Measurements from ENCODE around the gene MAP3K8. TPM values are rescaled to one million over a fixed set of nuclear protein-coding genes. Genes with fewer than 3 reads are reported as not detected.
A peak's percentile ranks its signal among the peaks of the same experiment; 100 is the strongest.

Gene MAP3K8
- 10 to 100 TPM in 2 of 4 donors, 1 to 10 TPM in 2; 1.8 to 10.9 (median 8.3) TPM for polyA plus RNA-seq
- long read RNA-seq, donor 1, partial matches to known transcripts: 0 of 1 reads
- long read RNA-seq, donor 1, other reads (novel, unspliced or antisense): 0 of 1 reads
- long read RNA-seq, donor 2: 0 reads
- long read RNA-seq, donor 3: 0 reads
- long read RNA-seq, donor 4: 0 reads
- long read RNA-seq, donor 5: 0 reads
- long read RNA-seq, donor 6: 0 reads
- long read RNA-seq, donor 7: 0 reads
- long read RNA-seq, donor 8: 0 reads
- long read RNA-seq, donor 9: 0 reads
- long read RNA-seq, donor 10: 0 reads

- no peaks in the 10 kb centered on the region for H3K9me3 ChIP-seq (ENCODE audit: control insufficient read depth in 2 of 2, insufficient read depth in 1 of 2, low read depth in 1 of 2, low read length in 1 of 2)
- WGBS, 3 donors: 0 to 1% (median 0%) methylated on average over 46 to 56 of the region's 56 CpGs
- no peaks in the 10 kb centered on the region for H3K27me3 ChIP-seq (ENCODE audit: control insufficient read depth in 3 of 3, insufficient read depth in 3 of 3, low read length in 3 of 3)
- FAIRE-seq (no peak), DNase-seq (peak; percentile 84 to 94)
- peak within 1 kb of the TSS; percentile 72 to 99 (median 95) for H3K27ac ChIP-seq (ENCODE audit: low read depth in 1 of 3, low read length in 2 of 3)
- H3K4me1 ChIP-seq (ENCODE audit: control insufficient read depth in 3 of 3, insufficient read depth in 2 of 3, low read depth in 1 of 3, low read length in 2 of 3): peaks cover 0 to 33% (median 3%) of the 10 kb centered on the region in 3 donors
- H3K4me3 ChIP-seq (ENCODE audit: low read depth in 1 of 3, low read length in 3 of 3): peak within 1 kb of the TSS; percentile 59 to 86 (median 70)
- peaks cover 0 to 4% (median 0%) of the 10 kb centered on the region in 3 donors for H3K36me3 ChIP-seq (ENCODE audit: control insufficient read depth in 3 of 3, insufficient read depth in 2 of 3, low read depth in 1 of 3, low read length in 3 of 3)
These were observed at the start of gene MAP3K8 for GRCh38 chr10:30433730-30434272. MAP3K8 (plus strand) TSS chr10:30434184; CDS start chr10:30438939, 4,755 bp downstream.

GRCh38 chr10:30384701-30385201, 49.2 kb upstream of the MAP3K8 start:
- Histone ChIP-seq H3K9me3 (ENCODE audit: control insufficient read depth in 2 of 2, insufficient read depth in 1 of 2, low read depth in 1 of 2, low read length in 1 of 2) (no peaks in the 10 kb centered on the region), H3K4me3 (ENCODE audit: low read depth in 1 of 3, low read length in 3 of 3) (no peak overlapping the region), H3K4me1 (ENCODE audit: control insufficient read depth in 3 of 3, insufficient read depth in 2 of 3, low read depth in 1 of 3, low read length in 2 of 3) (no peaks in the 10 kb centered on the region), H3K27ac (ENCODE audit: low read depth in 1 of 3, low read length in 2 of 3) (no peak overlapping the region), H3K36me3 (ENCODE audit: control insufficient read depth in 3 of 3, insufficient read depth in 2 of 3, low read depth in 1 of 3, low read length in 3 of 3) (no peaks in the 10 kb centered on the region), H3K27me3 (ENCODE audit: control insufficient read depth in 3 of 3, insufficient read depth in 3 of 3, low read length in 3 of 3) (no peaks in the 10 kb centered on the region)
- WGBS, 3 donors: 36 to 62% (median 58%) methylated on average over 10 of the region's 10 CpGs
- no peak for FAIRE-seq
- DNase-seq: peak; percentile 10 to 16

GRCh38 chr10:30386801-30387588, 47.0 kb upstream of the MAP3K8 start:
- Histone ChIP-seq H3K27ac (ENCODE audit: low read depth in 1 of 3, low read length in 2 of 3) (no peak overlapping the region), H3K4me1 (ENCODE audit: control insufficient read depth in 3 of 3, insufficient read depth in 2 of 3, low read depth in 1 of 3, low read length in 2 of 3) (no peaks in the 10 kb centered on the region), H3K4me3 (ENCODE audit: low read depth in 1 of 3, low read length in 3 of 3) (no peak overlapping the region), H3K27me3 (ENCODE audit: control insufficient read depth in 3 of 3, insufficient read depth in 3 of 3, low read length in 3 of 3) (no peaks in the 10 kb centered on the region), H3K36me3 (ENCODE audit: control insufficient read depth in 3 of 3, insufficient read depth in 2 of 3, low read depth in 1 of 3, low read length in 3 of 3) (no peaks in the 10 kb centered on the region), H3K9me3 (ENCODE audit: control insufficient read depth in 2 of 2, insufficient read depth in 1 of 2, low read depth in 1 of 2, low read length in 1 of 2) (no peaks in the 10 kb centered on the region)
- DNase-seq: no peak
- WGBS, 3 donors: 85 to 93% (median 88%) methylated on average over 13 of the region's 13 CpGs
- no peak for FAIRE-seq

- Histone ChIP-seq H3K9me3 (ENCODE audit: control insufficient read depth in 2 of 2, insufficient read depth in 1 of 2, low read depth in 1 of 2, low read length in 1 of 2) (no peaks in the 10 kb centered on the region), H3K4me1 (ENCODE audit: control insufficient read depth in 3 of 3, insufficient read depth in 2 of 3, low read depth in 1 of 3, low read length in 2 of 3) (peaks cover 0 to 2% (median 0%) of the 10 kb centered on the region in 3 donors), H3K36me3 (ENCODE audit: control insufficient read depth in 3 of 3, insufficient read depth in 2 of 3, low read depth in 1 of 3, low read length in 3 of 3) (no peaks in the 10 kb centered on the region), H3K4me3 (ENCODE audit: low read depth in 1 of 3, low read length in 3 of 3) (no peak overlapping the region), H3K27me3 (ENCODE audit: control insufficient read depth in 3 of 3, insufficient read depth in 3 of 3, low read length in 3 of 3) (no peaks in the 10 kb centered on the region), H3K27ac (ENCODE audit: low read depth in 1 of 3, low read length in 2 of 3) (no peak overlapping the region)
- 75 to 93% (median 84%) methylated on average over 3 of the region's 3 CpGs for WGBS, 3 donors
- DNase-seq: no peak
- no peak for FAIRE-seq
These were observed 46.2 kb upstream of the MAP3K8 start for GRCh38 chr10:30387646-30388243.

GRCh38 chr10:30389543-30389942, 44.4 kb upstream of the MAP3K8 start:
- Histone ChIP-seq H3K4me1 (ENCODE audit: control insufficient read depth in 3 of 3, insufficient read depth in 2 of 3, low read depth in 1 of 3, low read length in 2 of 3) (peaks cover 0 to 3% (median 0%) of the 10 kb centered on the region in 3 donors), H3K9me3 (ENCODE audit: control insufficient read depth in 2 of 2, insufficient read depth in 1 of 2, low read depth in 1 of 2, low read length in 1 of 2) (no peaks in the 10 kb centered on the region), H3K36me3 (ENCODE audit: control insufficient read depth in 3 of 3, insufficient read depth in 2 of 3, low read depth in 1 of 3, low read length in 3 of 3) (no peaks in the 10 kb centered on the region), H3K27ac (ENCODE audit: low read depth in 1 of 3, low read length in 2 of 3) (no peak overlapping the region), H3K27me3 (ENCODE audit: control insufficient read depth in 3 of 3, insufficient read depth in 3 of 3, low read length in 3 of 3) (no peaks in the 10 kb centered on the region), H3K4me3 (ENCODE audit: low read depth in 1 of 3, low read length in 3 of 3) (no peak overlapping the region)
- no peak for DNase-seq
- FAIRE-seq: no peak
- WGBS, 3 donors: 35 to 59% (median 39%) methylated on average over 1 of the region's 1 CpG

- H3K9me3 ChIP-seq (ENCODE audit: control insufficient read depth in 2 of 2, insufficient read depth in 1 of 2, low read depth in 1 of 2, low read length in 1 of 2): no peaks in the 10 kb centered on the region
- no peak for FAIRE-seq
These were observed 43.8 kb upstream of the MAP3K8 start for GRCh38 chr10:30390207-30390606.

GRCh38 chr10:30391266-30391665, 42.7 kb upstream of the MAP3K8 start:
- 85 to 91% (median 86%) methylated on average over 7 of the region's 7 CpGs for WGBS, 3 donors
- H3K27me3 ChIP-seq (ENCODE audit: control insufficient read depth in 3 of 3, insufficient read depth in 3 of 3, low read length in 3 of 3): no peaks in the 10 kb centered on the region
- DNase-seq (no peak), FAIRE-seq (no peak)
- no peaks in the 10 kb centered on the region for H3K9me3 ChIP-seq (ENCODE audit: control insufficient read depth in 2 of 2, insufficient read depth in 1 of 2, low read depth in 1 of 2, low read length in 1 of 2)
- no peaks in the 10 kb centered on the region for H3K36me3 ChIP-seq (ENCODE audit: control insufficient read depth in 3 of 3, insufficient read depth in 2 of 3, low read depth in 1 of 3, low read length in 3 of 3)
- no peak overlapping the region for H3K27ac ChIP-seq (ENCODE audit: low read depth in 1 of 3, low read length in 2 of 3)
- no peak overlapping the region for H3K4me3 ChIP-seq (ENCODE audit: low read depth in 1 of 3, low read length in 3 of 3)
- H3K4me1 ChIP-seq (ENCODE audit: control insufficient read depth in 3 of 3, insufficient read depth in 2 of 3, low read depth in 1 of 3, low read length in 2 of 3): peaks cover 0 to 3% (median 0%) of the 10 kb centered on the region in 3 donors

More at GRCh38 chr10:30390207-30390606, 43.8 kb upstream of the MAP3K8 start:
- no peaks in the 10 kb centered on the region for H3K27me3 ChIP-seq (ENCODE audit: control insufficient read depth in 3 of 3, insufficient read depth in 3 of 3, low read length in 3 of 3)
- H3K4me3 ChIP-seq (ENCODE audit: low read depth in 1 of 3, low read length in 3 of 3): no peak overlapping the region
- 59 to 87% (median 66%) methylated on average over 3 of the region's 3 CpGs for WGBS, 3 donors
- peaks cover 0 to 3% (median 0%) of the 10 kb centered on the region in 3 donors for H3K4me1 ChIP-seq (ENCODE audit: control insufficient read depth in 3 of 3, insufficient read depth in 2 of 3, low read depth in 1 of 3, low read length in 2 of 3)
- H3K27ac ChIP-seq (ENCODE audit: low read depth in 1 of 3, low read length in 2 of 3): no peak overlapping the region
- no peak for DNase-seq
- H3K36me3 ChIP-seq (ENCODE audit: control insufficient read depth in 3 of 3, insufficient read depth in 2 of 3, low read depth in 1 of 3, low read length in 3 of 3): no peaks in the 10 kb centered on the region

- FAIRE-seq (no peak), DNase-seq (peak; percentile 72 to 84)
- H3K4me3 ChIP-seq (ENCODE audit: low read depth in 1 of 3, low read length in 3 of 3): no peak overlapping the region
- no peak overlapping the region for H3K27ac ChIP-seq (ENCODE audit: low read depth in 1 of 3, low read length in 2 of 3)
- H3K4me1 ChIP-seq (ENCODE audit: control insufficient read depth in 3 of 3, insufficient read depth in 2 of 3, low read depth in 1 of 3, low read length in 2 of 3): peaks cover 0 to 3% (median 0%) of the 10 kb centered on the region in 3 donors
- no peaks in the 10 kb centered on the region for H3K36me3 ChIP-seq (ENCODE audit: control insufficient read depth in 3 of 3, insufficient read depth in 2 of 3, low read depth in 1 of 3, low read length in 3 of 3)
- no peaks in the 10 kb centered on the region for H3K9me3 ChIP-seq (ENCODE audit: control insufficient read depth in 2 of 2, insufficient read depth in 1 of 2, low read depth in 1 of 2, low read length in 1 of 2)
- 4 to 10% (median 9%) methylated on average over 14 to 17 of the region's 17 CpGs for WGBS, 3 donors
- H3K27me3 ChIP-seq (ENCODE audit: control insufficient read depth in 3 of 3, insufficient read depth in 3 of 3, low read length in 3 of 3): no peaks in the 10 kb centered on the region
These were observed 41.4 kb upstream of the MAP3K8 start for GRCh38 chr10:30392564-30392990.

Data from small intestine (tissue), 16 donors.